HepG2 (cell line): ENCODE measurements around the gene PAIP2. TPM values are rescaled to one million over a fixed set of nuclear protein-coding genes. Genes with fewer than 3 reads are reported as not detected.

ENCODE experiments used
- ATF7-NPFF ChIP-seq: sonication (generic); formaldehyde crosslinking; IDR thresholded peaks from 2 replicates; pipeline ENCODE4 v1.8.1; 2023; ENCODE audit warnings: mild to moderate bottlenecking, low read depth, missing genetic modification reagents, moderate library complexity
- HNF1A ChIP-seq, 2 experiments: sonication (generic) in 1 of 2; formaldehyde crosslinking in 1 of 2; IDR thresholded peaks; 2 replicates each; pipeline versions ENCODE4 v1.4.0 to v1.6.1; 2016 to 2020; ENCODE audit warnings: borderline replicate concordance in 1 of 2, low read depth in 1 of 2, mild to moderate bottlenecking in 1 of 2, missing genetic modification reagents in 1 of 2
- KDM1A ChIP-seq: IDR thresholded peaks from 2 replicates; pipeline ENCODE4 v1.6.1; 2016; ENCODE audit warnings: missing compliant biosample characterization
- NCOA2 ChIP-seq: sonication (generic); formaldehyde crosslinking; IDR thresholded peaks from 2 replicates; pipeline ENCODE4 v1.8.0; 2022; ENCODE audit warnings: inconsistent platforms
- RARA ChIP-seq: IDR thresholded peaks from 2 replicates; pipeline ENCODE4 v1.6.1; 2016; ENCODE audit warnings: missing genetic modification reagents, missing compliant biosample characterization
- ZMAT3 ChIP-seq: sonication (generic); formaldehyde crosslinking; conservative IDR thresholded peaks from 2 replicates; pipeline ENCODE4 v1.7.0; 2021; ENCODE audit warnings: missing genetic modification reagents
- ZNF260 ChIP-seq: sonication (generic); formaldehyde crosslinking; IDR thresholded peaks from 2 replicates; pipeline ENCODE4 v1.4.0; 2020; ENCODE audit warnings: missing genetic modification reagents, low read depth, mild to moderate bottlenecking, borderline replicate concordance
- ZNF407 ChIP-seq: sonication (generic); formaldehyde crosslinking; IDR thresholded peaks from one replicate; pipeline ENCODE4 v1.5.1; 2020; ENCODE audit warnings: mild to moderate bottlenecking, missing genetic modification reagents; ENCODE audit errors: not compliant biosample characterization
- ZNF414 ChIP-seq: sonication (generic); formaldehyde crosslinking; IDR thresholded peaks from 2 replicates; pipeline ENCODE4 v1.5.0; 2020; ENCODE audit warnings: missing genetic modification reagents
- ZNF629 ChIP-seq: sonication (generic); formaldehyde crosslinking; conservative IDR thresholded peaks from 2 replicates; pipeline ENCODE4 v1.5.0; 2020; ENCODE audit warnings: missing genetic modification reagents
- polyA plus RNA-seq, 8 experiments: library from polyadenylated mRNA; depleted of rRNA in 3 of 8; stranded (reverse) in 7 of 8; unstranded in 1 of 8; fragments of >200 nt; fragmentation: Illumina TruSeq in 4 of 8; extraction: Trizol in 4 of 8; gene quantifications; 2 replicates each; pipeline versions ENCODE4 v1.2.1 to v1.2.3, GENCODE V29; 2011 to 2016; ENCODE audit warnings: low read depth in 4 of 8, missing spikeins in 1 of 8, mixed read lengths in 1 of 8; ENCODE audit not compliant: insufficient read depth in 1 of 8
- total RNA-seq, 5 experiments: library from RNA; depleted of rRNA; stranded (reverse); fragments of >200 nt; fragmentation: Illumina TruSeq; extraction: Trizol; gene quantifications; 2 replicates each; pipeline ENCODE4 v1.2.3, GENCODE V29; 2016; ENCODE audit warnings: low read depth in 1 of 5

PAIP2 gene
- total and polyA plus RNA-seq, 2 of the 13 experiments (the other 11 are each of a cell fraction or from before 2014, with no cell fraction given) = 61.5 to 76.3 TPM

- TF ChIP-seq HNF1A (IDR thresholded peaks at IDR 0.05; ENCODE audit: low read depth) (no peak), HNF1A (CRISPR knock-in tag; IDR thresholded peaks at IDR 0.05; ENCODE audit: borderline replicate concordance) (0 out of 2 replicates have a peak, but pooled peaks have one; percentile 61), ZNF260 (CRISPR knock-in tag) (no peak), RARA (no peak), KDM1A (CRISPR knock-in tag) (no peak), ATF7-NPFF (CRISPR knock-in tag) (peak; percentile 73; the same call in 1 of the 2 replicates), ZMAT3 (CRISPR knock-in tag) (peak; percentile 57), ZNF407 (CRISPR knock-in tag) (no peak), NCOA2 (peak; percentile 29; the same call in 1 of the 2 replicates), ZNF629 (no peak; the same call in 1 of the 2 replicates), ZNF414 (no peak)
These were observed at the start of gene PAIP2 (continued) for GRCh38 chr5:139341689-139342422.
